Thyroid gland (tissue), 4 donors: ENCODE measurements around the gene IRF2BPL. TPM values are rescaled to one million over a fixed set of nuclear protein-coding genes. Genes with fewer than 3 reads are reported as not detected.

Experiments
- DNase-seq, 2 donors: peaks; one replicate each; pipeline ENCODE4 v3.0.0-alpha.2; 2019
- H3K27ac ChIP-seq, 3 donors: fragments of 200-600 bp; sonication (generic); 1 replicate in 2 of 3; 2 replicates in 1 of 3; pipeline ENCODE4 v1.5.1; 2016 to 2019; ENCODE audit warnings: mild to moderate bottlenecking in 1 of 3, moderate library complexity in 1 of 3
- H3K27me3 ChIP-seq: fragments of 200-600 bp; sonication (generic); one replicate; pipeline ENCODE4 v1.5.1; 2019
- H3K36me3 ChIP-seq, 2 donors: fragments of 200-600 bp; sonication (generic); one replicate each; pipeline ENCODE4 v1.5.1; 2016 to 2019
- H3K4me1 ChIP-seq, 2 donors: fragments of 200-600 bp; sonication (generic); one replicate each; pipeline ENCODE4 v1.5.1; 2017 to 2019
- H3K4me3 ChIP-seq, 3 donors: fragments of 200-600 bp; sonication (generic); replicated peaks in 1 of 3; 1 replicate in 2 of 3; 2 replicates in 1 of 3; pipeline ENCODE4 v1.5.1; 2016; ENCODE audit warnings: mild to moderate bottlenecking in 1 of 3
- H3K9me3 ChIP-seq: fragments of 200-600 bp; sonication (generic); one replicate; pipeline ENCODE4 v1.5.1; 2017
- CTCF ChIP-seq, 6 experiments: fragments of 200-600 bp in 3 of 6; fragments of 450-650 bp in 3 of 6; sonication (generic) in 3 of 6; IDR thresholded peaks; one replicate each; pipeline ENCODE4 v1.5.1; 2016 to 2019; ENCODE audit warnings: antibody characterized with exemption in 6 of 6, mild to moderate bottlenecking in 2 of 6, inconsistent platforms in 1 of 6, moderate library complexity in 1 of 6
- POLR2A ChIP-seq, 2 donors: fragments of 450-650 bp; IDR thresholded peaks; one replicate each; pipeline ENCODE4 v1.6.1; 2017; ENCODE audit warnings: antibody characterized with exemption in 2 of 2, mild to moderate bottlenecking in 2 of 2, moderate library complexity in 1 of 2
- WGBS, 2 donors: methylation state at CpG; one replicate each; pipeline ENCODE4 v1.1.5; 2017; 5-methylcytosine and 5-hydroxymethylcytosine counted together
- intact Hi-C: fragments of 100-400 bp; cut with DNase I; formaldehyde crosslinking; loops from one replicate; pipeline ENCODE4 v1.15.1; 2023
- total RNA-seq, 4 donors: library from RNA; depleted of rRNA; stranded (reverse); fragments of >200 nt; gene quantifications; one replicate each; pipeline ENCODE4 v1.2.3, GENCODE V29; 2016

Gene IRF2BPL
- total RNA-seq, 4 donors from 2014 or later: 43.9 to 103 (median 78.4) TPM

GRCh38 chr14:77065851-77066577, 37.5 kb upstream of the IRF2BPL start:
- WGBS, 2 donors: 80 to 87% methylated on average over 6 of the region's 6 CpGs
- peaks cover 5 to 22% of the 10 kb centered on the region in 2 donors for H3K4me1 ChIP-seq
- no peak overlapping the region for H3K27ac ChIP-seq
- no peak for TF ChIP-seq CTCF (IDR thresholded peaks at IDR 0.05)
- no peak for TF ChIP-seq POLR2A (IDR thresholded peaks at IDR 0.05)
- DNase-seq: no peak
- H3K36me3 ChIP-seq: no peaks in the 10 kb centered on the region
- no peaks in the 10 kb centered on the region for H3K27me3 ChIP-seq
- no peak overlapping the region for H3K4me3 ChIP-seq
- intact Hi-C loops: loop anchor here (5.0 kb wide), 1 partner anchor 154 kb away; no protein-coding TSS in a partner anchor
- H3K9me3 ChIP-seq: no peaks in the 10 kb centered on the region

GRCh38 chr14:77064521-77065178, 36.1 kb upstream of the IRF2BPL start:
- no peaks in the 10 kb centered on the region for H3K9me3 ChIP-seq
- H3K27ac ChIP-seq: no peak overlapping the region
- H3K27me3 ChIP-seq: no peaks in the 10 kb centered on the region
- DNase-seq: no peak
- H3K4me1 ChIP-seq: peaks cover 5 to 13% of the 10 kb centered on the region in 2 donors
- TF ChIP-seq CTCF (IDR thresholded peaks at IDR 0.05) (no peak), POLR2A (IDR thresholded peaks at IDR 0.05) (no peak)
- intact Hi-C loops: loop anchor here (5.0 kb wide), 1 partner anchor 152 kb away; no protein-coding TSS in a partner anchor
- H3K4me3 ChIP-seq: no peak overlapping the region
- H3K36me3 ChIP-seq: no peaks in the 10 kb centered on the region
- 88 to 92% methylated on average over 8 of the region's 8 CpGs for WGBS, 2 donors

GRCh38 chr14:77063571-77064171, 35.2 kb upstream of the IRF2BPL start:
- WGBS, 2 donors: 80 to 87% methylated on average over 8 to 10 of the region's 10 CpGs

GRCh38 chr14:77062261-77062660, 33.8 kb upstream of the IRF2BPL start:
- WGBS, 2 donors: 69% methylated on average over 3 of the region's 3 CpGs; no CpG with 5 or more reads in 1 of the 2 donors
- Histone ChIP-seq H3K27me3 (no peaks in the 10 kb centered on the region), H3K4me1 (no peaks in the 10 kb centered on the region), H3K4me3 (no peak overlapping the region), H3K9me3 (no peaks in the 10 kb centered on the region), H3K36me3 (no peaks in the 10 kb centered on the region), H3K27ac (no peak overlapping the region)
- no peak for DNase-seq
- intact Hi-C loops: no loop called here
- TF ChIP-seq POLR2A (IDR thresholded peaks at IDR 0.05) (no peak), CTCF (IDR thresholded peaks at IDR 0.05) (no peak)

More at GRCh38 chr14:77063571-77064171, 35.2 kb upstream of the IRF2BPL start:
- Histone ChIP-seq H3K36me3 (no peaks in the 10 kb centered on the region), H3K9me3 (no peaks in the 10 kb centered on the region), H3K27me3 (no peaks in the 10 kb centered on the region), H3K4me3 (no peak overlapping the region), H3K4me1 (peaks cover 5 to 9% of the 10 kb centered on the region in 2 donors), H3K27ac (no peak overlapping the region)
- TF ChIP-seq CTCF (IDR thresholded peaks at IDR 0.05) (no peak), POLR2A (IDR thresholded peaks at IDR 0.05) (no peak)
- DNase-seq: no peak
- intact Hi-C loops: no loop called here
